Measurements from ENCODE around the gene DCST1. TPM values are rescaled to one million over a fixed set of nuclear protein-coding genes. Genes with fewer than 3 reads are reported as not detected.

Gene DCST1
- total and polyA plus RNA-seq, 5 donors from 2014 or later = 0.32 TPM; not detected in 4

DNA sequence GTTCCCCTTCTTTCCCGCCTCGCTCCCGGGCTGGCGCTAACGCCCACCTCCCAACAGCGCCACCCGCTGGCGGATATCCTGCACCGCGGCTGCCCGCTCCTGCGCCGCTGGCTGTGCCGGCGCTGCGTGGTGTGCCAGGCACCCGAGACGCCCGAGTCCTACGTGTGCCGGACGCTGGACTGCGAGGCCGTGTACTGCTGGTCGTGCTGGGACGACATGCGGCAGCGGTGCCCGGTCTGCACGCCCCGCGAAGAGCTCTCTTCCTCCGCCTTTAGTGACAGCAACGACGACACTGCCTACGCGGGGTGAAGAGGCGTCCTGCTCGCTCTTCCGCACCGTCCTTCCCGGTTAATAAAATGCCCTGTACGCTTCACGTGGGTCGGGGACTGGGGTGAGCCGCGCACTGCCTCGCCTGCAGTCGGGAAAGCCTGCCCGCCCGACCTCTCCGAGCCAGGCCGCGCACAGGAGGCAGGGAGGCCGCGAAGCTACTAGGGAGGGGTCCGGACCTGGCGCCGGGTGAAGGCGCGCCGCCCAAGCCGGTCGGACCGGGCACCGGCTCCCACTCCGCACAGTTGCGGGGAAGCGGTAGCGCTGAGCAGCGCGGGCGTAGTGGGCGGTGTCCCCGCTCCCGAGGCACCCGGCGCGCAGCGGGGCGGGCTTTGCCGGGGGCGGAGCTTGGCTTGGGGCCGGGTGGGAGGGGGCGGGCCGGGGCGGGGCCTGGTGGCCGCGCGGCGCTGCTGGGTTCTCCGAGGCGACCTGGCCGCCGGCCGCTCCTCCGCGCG, 17.1 kb downstream of the DCST1 start, which contains the start of gene ADAM15:
Gene ADAM15 (plus strand): TSS at position 757 of the 782 bp plus-strand sequence. CDS start 71 bp downstream, outside the sequence.
- Histone ChIP-seq H3K9me3 (ENCODE audit: control insufficient read depth in 2 of 2, low read length in 2 of 2) (no peaks in the 10 kb centered on the region), H3K27ac (ENCODE audit: insufficient read depth, low read length, poor library complexity, severe bottlenecking) (peak within 1 kb of the TSS; percentile 72), H3K4me3 (ENCODE audit: low read depth, low read length) (peak within 1 kb of the TSS; percentile 51), H3K36me3 (ENCODE audit: control insufficient read depth, insufficient read depth, low read length) (no peaks in the 10 kb centered on the region), H3K4me1 (ENCODE audit: control insufficient read depth, insufficient read depth, low read length, poor library complexity, severe bottlenecking) (peaks cover 25% of the 10 kb centered on the region), H3K27me3 (ENCODE audit: control insufficient read depth, insufficient read depth, low read length) (no peaks in the 10 kb centered on the region)
- Mint-ChIP-seq H3K27me3 (no peaks in the 10 kb centered on the region), H3K4me1 (peaks cover 0 to 28% (median 16%) of the 10 kb centered on the region in 4 donors), H3K9me3 (no peaks in the 10 kb centered on the region), H3K27ac (peak within 1 kb of the TSS; percentile 85 to 90 (median 86)), H3K36me3 (no peaks in the 10 kb centered on the region), H3K4me3 (peak within 1 kb of the TSS; percentile 86 to 94 (median 88))
- DNase-seq = peak; percentile 76 to 78 (median 78)
- ATAC-seq (ENCODE audit: low read depth in 2 of 2) = peak; percentile 75 to 82

DNA sequence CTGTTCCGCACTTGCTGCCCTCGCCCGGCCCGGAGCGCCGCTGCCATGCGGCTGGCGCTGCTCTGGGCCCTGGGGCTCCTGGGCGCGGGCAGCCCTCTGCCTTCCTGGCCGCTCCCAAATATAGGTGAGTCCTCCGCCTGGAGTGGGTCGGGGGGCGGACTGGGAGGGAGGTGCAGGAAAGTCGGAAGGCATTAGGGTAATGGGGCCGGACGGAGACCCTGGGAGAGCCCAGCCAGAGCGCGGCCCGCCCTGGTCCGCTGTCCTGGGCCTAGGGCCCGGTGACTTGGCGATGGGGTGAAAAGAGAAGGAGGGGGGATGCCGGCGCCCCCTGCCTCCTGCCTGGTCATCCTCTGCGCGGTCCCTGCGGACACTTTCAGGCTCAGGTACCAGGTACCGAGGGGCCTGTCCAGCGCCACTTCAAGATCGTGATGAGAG, 17.7 kb downstream of the DCST1 start:
- Mint-ChIP-seq H3K9me3 (no peaks in the 10 kb centered on the region), H3K4me3 (peak overlapping the region; percentile 82 to 94 (median 88)), H3K4me1 (peaks cover 0 to 28% (median 16%) of the 10 kb centered on the region in 4 donors), H3K36me3 (no peaks in the 10 kb centered on the region), H3K27ac (peak overlapping the region in 1 of 3 donors; percentile 62), H3K27me3 (no peaks in the 10 kb centered on the region)
- peak overlapping the region; percentile 61 for H3K27ac ChIP-seq (ENCODE audit: insufficient read depth, low read length, poor library complexity, severe bottlenecking)
- ATAC-seq (ENCODE audit: low read depth in 2 of 2) (peak in 1 of 2 donors; percentile 5), DNase-seq (no peak)
- H3K27me3 ChIP-seq (ENCODE audit: control insufficient read depth, insufficient read depth, low read length) = no peaks in the 10 kb centered on the region
- peak overlapping the region; percentile 51 for H3K4me3 ChIP-seq (ENCODE audit: low read depth, low read length)
- peaks cover 25% of the 10 kb centered on the region for H3K4me1 ChIP-seq (ENCODE audit: control insufficient read depth, insufficient read depth, low read length, poor library complexity, severe bottlenecking)
- peaks cover 4% of the 10 kb centered on the region for H3K36me3 ChIP-seq (ENCODE audit: control insufficient read depth, insufficient read depth, low read length)
- H3K9me3 ChIP-seq (ENCODE audit: control insufficient read depth in 2 of 2, low read length in 2 of 2) = no peaks in the 10 kb centered on the region

DNA sequence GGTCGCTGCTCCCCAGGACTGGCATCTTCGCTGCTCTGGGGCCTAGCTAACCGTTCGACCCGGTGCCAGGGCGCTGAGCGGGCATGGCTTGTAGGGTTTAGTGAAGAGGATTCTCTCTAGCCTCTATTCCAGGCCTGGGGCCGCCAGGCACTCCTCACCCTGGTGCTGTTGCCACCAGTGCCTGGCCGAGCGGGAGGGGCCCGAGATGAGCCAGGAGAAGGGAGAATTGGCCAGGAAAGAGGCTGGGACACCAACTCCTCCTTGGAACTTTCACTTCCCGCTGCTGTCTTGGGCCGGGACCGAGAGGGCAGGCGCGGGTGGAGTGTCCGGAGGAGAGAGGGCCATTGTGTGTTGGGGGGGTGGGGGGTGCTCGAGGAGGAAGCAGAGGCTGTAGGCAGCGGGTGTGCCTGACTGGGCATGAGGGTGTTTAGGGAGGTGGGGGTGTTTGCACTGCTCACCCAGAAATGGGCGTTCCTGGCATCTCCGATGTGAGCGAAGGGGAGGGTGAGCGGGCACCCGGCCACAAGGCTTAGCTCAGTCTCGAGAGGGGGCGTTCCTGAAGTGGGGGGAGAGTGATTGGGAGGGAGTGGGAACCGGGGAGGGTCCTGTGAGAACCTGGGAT, 18.3 kb downstream of the DCST1 start:
- Mint-ChIP-seq H3K27me3 (no peaks in the 10 kb centered on the region), H3K4me1 (peaks cover 0 to 28% (median 16%) of the 10 kb centered on the region in 4 donors), H3K36me3 (no peaks in the 10 kb centered on the region), H3K9me3 (no peaks in the 10 kb centered on the region), H3K4me3 (peak overlapping the region; percentile 82 to 94 (median 88)), H3K27ac (peak overlapping the region in 2 of 3 donors; percentile 62 to 90)
- no peaks in the 10 kb centered on the region for H3K27me3 ChIP-seq (ENCODE audit: control insufficient read depth, insufficient read depth, low read length)
- H3K4me1 ChIP-seq (ENCODE audit: control insufficient read depth, insufficient read depth, low read length, poor library complexity, severe bottlenecking) = peaks cover 25% of the 10 kb centered on the region
- ATAC-seq (ENCODE audit: low read depth in 2 of 2) = peak; percentile 23 to 24
- H3K4me3 ChIP-seq (ENCODE audit: low read depth, low read length) = peak overlapping the region; percentile 51
- peak; percentile 34 to 63 (median 36) for DNase-seq
- H3K9me3 ChIP-seq (ENCODE audit: control insufficient read depth in 2 of 2, low read length in 2 of 2) = no peaks in the 10 kb centered on the region
- peaks cover 5% of the 10 kb centered on the region for H3K36me3 ChIP-seq (ENCODE audit: control insufficient read depth, insufficient read depth, low read length)
- no peak overlapping the region for H3K27ac ChIP-seq (ENCODE audit: insufficient read depth, low read length, poor library complexity, severe bottlenecking)

DNA sequence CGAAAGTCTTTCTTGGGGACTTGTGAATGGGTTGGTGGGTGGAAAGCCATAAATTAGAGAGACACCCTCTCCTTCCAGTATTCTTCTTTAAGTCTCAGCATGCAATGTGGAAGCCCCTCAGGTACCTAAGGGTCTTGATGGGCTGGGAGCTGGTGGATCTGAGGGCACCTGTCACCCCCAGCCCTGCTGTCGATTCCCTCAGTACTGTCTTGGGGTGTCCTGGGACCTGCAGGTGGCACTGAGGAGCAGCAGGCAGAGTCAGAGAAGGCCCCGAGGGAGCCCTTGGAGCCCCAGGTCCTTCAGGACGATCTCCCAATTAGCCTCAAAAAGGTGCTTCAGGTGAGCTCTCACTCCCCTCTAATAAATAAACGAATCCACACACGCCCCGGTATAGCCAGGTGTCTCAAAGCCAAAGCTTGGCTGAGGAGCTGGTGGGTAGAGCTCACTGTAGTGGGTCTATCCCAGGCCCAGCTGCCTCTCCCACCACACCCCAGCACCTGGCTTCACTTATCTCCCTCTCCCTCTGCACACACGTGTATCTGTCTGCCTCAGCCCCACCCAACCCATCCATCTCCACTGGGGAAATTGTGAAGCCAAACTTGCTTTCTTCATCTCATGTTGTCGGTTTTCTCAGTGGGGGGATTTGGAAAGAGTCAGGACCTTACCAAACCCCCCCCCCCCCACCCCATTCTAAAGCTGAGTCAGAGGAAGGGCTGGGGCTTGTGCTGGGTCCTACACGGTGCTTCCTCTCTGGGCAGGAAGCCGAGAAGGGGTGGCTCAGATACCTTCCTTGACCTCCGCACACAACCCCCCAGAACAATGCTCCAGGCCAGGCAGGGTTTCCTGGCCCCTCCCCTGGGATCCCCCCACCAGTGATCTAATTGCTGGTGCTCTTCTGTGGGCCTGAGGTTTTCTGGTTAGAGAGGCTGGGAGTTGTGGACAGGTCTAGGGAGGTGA, 19.1 kb downstream of the DCST1 start:
- Mint-ChIP-seq H3K36me3 (peaks cover 3% of the 10 kb centered on the region), H3K27ac (peak overlapping the region in 2 of 3 donors; percentile 62 to 90), H3K27me3 (no peaks in the 10 kb centered on the region), H3K9me3 (no peaks in the 10 kb centered on the region), H3K4me3 (peak overlapping the region; percentile 82 to 94 (median 88)), H3K4me1 (peaks cover 0 to 28% (median 16%) of the 10 kb centered on the region in 4 donors)
- Histone ChIP-seq H3K4me3 (ENCODE audit: low read depth, low read length) (peak overlapping the region; percentile 51), H3K36me3 (ENCODE audit: control insufficient read depth, insufficient read depth, low read length) (peaks cover 5% of the 10 kb centered on the region), H3K9me3 (ENCODE audit: control insufficient read depth in 2 of 2, low read length in 2 of 2) (no peaks in the 10 kb centered on the region), H3K27ac (ENCODE audit: insufficient read depth, low read length, poor library complexity, severe bottlenecking) (peak overlapping the region; percentile 39), H3K4me1 (ENCODE audit: control insufficient read depth, insufficient read depth, low read length, poor library complexity, severe bottlenecking) (peaks cover 25% of the 10 kb centered on the region), H3K27me3 (ENCODE audit: control insufficient read depth, insufficient read depth, low read length) (no peaks in the 10 kb centered on the region)
- DNase-seq (peak in 1 of 3 donors; percentile 47), ATAC-seq (ENCODE audit: low read depth in 2 of 2) (no peak)

DNA sequence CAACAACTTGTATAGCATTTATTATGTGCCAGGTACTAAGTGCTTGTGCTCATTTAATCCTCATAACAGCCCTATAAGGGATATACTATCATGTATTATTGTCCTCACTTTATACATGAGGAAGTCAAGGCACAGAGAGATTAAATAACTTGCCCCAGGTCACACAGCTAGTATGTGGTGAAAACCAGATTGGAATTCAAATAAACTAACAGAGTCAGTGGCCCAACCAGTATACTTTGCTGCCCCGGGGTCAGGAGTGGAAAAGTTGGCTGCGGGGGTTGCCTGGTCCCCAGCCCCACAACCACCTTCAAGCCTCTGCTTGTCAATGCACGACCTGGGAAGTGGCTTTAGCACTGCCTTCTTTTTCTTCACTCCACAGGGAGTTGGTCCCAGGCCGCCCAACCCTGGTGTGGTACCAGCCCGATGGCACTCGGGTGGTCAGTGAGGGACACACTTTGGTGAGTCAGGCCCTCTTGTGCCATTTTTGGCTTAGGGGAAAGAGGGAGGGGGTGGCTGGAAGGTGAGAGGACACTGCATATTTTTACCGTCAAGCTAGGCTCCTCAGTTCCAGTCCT, 20.0 kb downstream of the DCST1 start:
- Mint-ChIP-seq H3K9me3 (no peaks in the 10 kb centered on the region), H3K27ac (peak overlapping the region in 1 of 3 donors; percentile 90), H3K36me3 (peaks cover 5% of the 10 kb centered on the region), H3K4me1 (peaks cover 0 to 26% (median 16%) of the 10 kb centered on the region in 4 donors), H3K4me3 (peak overlapping the region; percentile 43 to 88 (median 66)), H3K27me3 (no peaks in the 10 kb centered on the region)
- Histone ChIP-seq H3K4me3 (ENCODE audit: low read depth, low read length) (peak overlapping the region; percentile 44), H3K4me1 (ENCODE audit: control insufficient read depth, insufficient read depth, low read length, poor library complexity, severe bottlenecking) (peaks cover 25% of the 10 kb centered on the region), H3K27me3 (ENCODE audit: control insufficient read depth, insufficient read depth, low read length) (no peaks in the 10 kb centered on the region), H3K36me3 (ENCODE audit: control insufficient read depth, insufficient read depth, low read length) (peaks cover 5% of the 10 kb centered on the region), H3K9me3 (ENCODE audit: control insufficient read depth in 2 of 2, low read length in 2 of 2) (no peaks in the 10 kb centered on the region), H3K27ac (ENCODE audit: insufficient read depth, low read length, poor library complexity, severe bottlenecking) (peak overlapping the region; percentile 39)
- ATAC-seq (ENCODE audit: low read depth in 2 of 2) = no peak
- DNase-seq = no peak

DNA sequence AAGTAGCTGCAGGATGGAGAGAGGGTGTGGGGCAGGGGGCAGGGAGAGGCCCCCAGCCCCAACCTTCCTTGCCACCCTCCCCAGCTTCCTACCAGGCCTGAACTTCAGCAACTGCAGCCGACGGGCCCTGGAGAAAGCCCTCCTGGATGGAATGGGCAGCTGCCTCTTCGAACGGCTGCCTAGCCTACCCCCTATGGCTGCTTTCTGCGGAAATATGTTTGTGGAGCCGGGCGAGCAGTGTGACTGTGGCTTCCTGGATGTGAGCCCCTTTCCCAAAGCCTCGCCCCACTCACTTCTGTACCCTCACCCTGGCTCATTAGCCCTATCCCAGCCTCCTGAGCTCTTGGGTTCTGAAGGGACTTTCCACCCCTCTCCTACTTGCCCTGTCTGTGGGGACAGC, 23.5 kb downstream of the DCST1 start:
- Histone ChIP-seq H3K36me3 (ENCODE audit: control insufficient read depth, insufficient read depth, low read length) (peaks cover 5% of the 10 kb centered on the region), H3K27ac (ENCODE audit: insufficient read depth, low read length, poor library complexity, severe bottlenecking) (no peak overlapping the region), H3K4me3 (ENCODE audit: low read depth, low read length) (no peak overlapping the region), H3K27me3 (ENCODE audit: control insufficient read depth, insufficient read depth, low read length) (no peaks in the 10 kb centered on the region), H3K9me3 (ENCODE audit: control insufficient read depth in 2 of 2, low read length in 2 of 2) (no peaks in the 10 kb centered on the region), H3K4me1 (ENCODE audit: control insufficient read depth, insufficient read depth, low read length, poor library complexity, severe bottlenecking) (peaks cover 25% of the 10 kb centered on the region)
- Mint-ChIP-seq H3K4me3 (no peak overlapping the region), H3K9me3 (no peaks in the 10 kb centered on the region), H3K36me3 (peaks cover 5% of the 10 kb centered on the region), H3K4me1 (peaks cover 0 to 23% (median 18%) of the 10 kb centered on the region in 4 donors), H3K27me3 (no peaks in the 10 kb centered on the region), H3K27ac (no peak overlapping the region)
- no peak for DNase-seq
- no peak for ATAC-seq (ENCODE audit: low read depth in 2 of 2)

DNA sequence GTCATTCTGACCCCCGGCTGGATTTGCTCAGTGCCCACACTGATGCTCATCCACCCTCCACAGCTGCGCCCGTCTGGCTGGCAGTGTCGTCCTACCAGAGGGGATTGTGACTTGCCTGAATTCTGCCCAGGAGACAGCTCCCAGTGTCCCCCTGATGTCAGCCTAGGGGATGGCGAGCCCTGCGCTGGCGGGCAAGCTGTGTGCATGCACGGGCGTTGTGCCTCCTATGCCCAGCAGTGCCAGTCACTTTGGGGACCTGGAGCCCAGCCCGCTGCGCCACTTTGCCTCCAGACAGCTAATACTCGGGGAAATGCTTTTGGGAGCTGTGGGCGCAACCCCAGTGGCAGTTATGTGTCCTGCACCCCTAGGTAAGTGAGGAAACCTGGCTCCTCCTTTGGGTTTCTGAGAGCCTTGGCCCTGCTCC, 24.2 kb downstream of the DCST1 start:
- Histone ChIP-seq H3K27me3 (ENCODE audit: control insufficient read depth, insufficient read depth, low read length) (no peaks in the 10 kb centered on the region), H3K9me3 (ENCODE audit: control insufficient read depth in 2 of 2, low read length in 2 of 2) (no peaks in the 10 kb centered on the region), H3K36me3 (ENCODE audit: control insufficient read depth, insufficient read depth, low read length) (peaks cover 5% of the 10 kb centered on the region), H3K27ac (ENCODE audit: insufficient read depth, low read length, poor library complexity, severe bottlenecking) (no peak overlapping the region), H3K4me3 (ENCODE audit: low read depth, low read length) (no peak overlapping the region), H3K4me1 (ENCODE audit: control insufficient read depth, insufficient read depth, low read length, poor library complexity, severe bottlenecking) (peaks cover 25% of the 10 kb centered on the region)
- Mint-ChIP-seq H3K9me3 (no peaks in the 10 kb centered on the region), H3K27ac (no peak overlapping the region), H3K4me1 (peaks cover 0 to 22% (median 11%) of the 10 kb centered on the region in 4 donors), H3K4me3 (no peak overlapping the region), H3K27me3 (no peaks in the 10 kb centered on the region), H3K36me3 (peaks cover 5% of the 10 kb centered on the region)
- ATAC-seq (ENCODE audit: low read depth in 2 of 2) = no peak
- no peak for DNase-seq

Data from CD4-positive, CD25-positive, alpha-beta regulatory T cell (primary cell).